IPS-18c (cell line): ENCODE results near the gene KISS1.

Experiments used
- H3K4me3 ChIP-seq: 2 replicates; pipeline ENCODE4 v1.7.0; 2013; ENCODE audit warnings: low read depth, mild to moderate bottlenecking, low read length, moderate library complexity; ENCODE audit not compliant: insufficient read depth
- H3K9me3 ChIP-seq: one replicate; pipeline ENCODE4 v1.6.1; 2013; ENCODE audit warnings: mild to moderate bottlenecking, low read length, moderate library complexity; ENCODE audit not compliant: control insufficient read depth, insufficient read depth

The KISS1 gene

DNA sequence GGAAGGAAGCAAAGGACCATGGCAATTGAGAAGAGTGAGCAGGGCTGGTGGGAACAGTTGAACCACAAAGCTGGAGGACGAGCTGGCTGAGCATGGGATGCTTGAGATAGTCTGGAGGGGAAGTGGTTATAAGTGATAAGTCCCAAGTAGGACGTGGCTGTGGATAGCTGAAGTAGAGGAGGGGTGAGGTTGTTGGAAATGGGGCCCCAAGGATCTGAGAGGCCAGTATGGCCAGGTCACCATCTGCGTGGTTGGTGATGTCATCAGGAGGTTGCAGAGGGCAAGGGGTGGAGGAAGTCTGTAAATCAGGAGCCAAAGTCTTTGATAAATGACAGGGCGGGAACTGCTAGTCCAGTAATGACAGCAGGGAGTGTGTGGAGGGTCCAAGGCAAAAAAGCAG, 19.2 kb downstream of the KISS1 start:
- no peaks in the 10 kb centered on the region for H3K9me3 ChIP-seq
- H3K4me3 ChIP-seq, result no peak overlapping the region

DNA sequence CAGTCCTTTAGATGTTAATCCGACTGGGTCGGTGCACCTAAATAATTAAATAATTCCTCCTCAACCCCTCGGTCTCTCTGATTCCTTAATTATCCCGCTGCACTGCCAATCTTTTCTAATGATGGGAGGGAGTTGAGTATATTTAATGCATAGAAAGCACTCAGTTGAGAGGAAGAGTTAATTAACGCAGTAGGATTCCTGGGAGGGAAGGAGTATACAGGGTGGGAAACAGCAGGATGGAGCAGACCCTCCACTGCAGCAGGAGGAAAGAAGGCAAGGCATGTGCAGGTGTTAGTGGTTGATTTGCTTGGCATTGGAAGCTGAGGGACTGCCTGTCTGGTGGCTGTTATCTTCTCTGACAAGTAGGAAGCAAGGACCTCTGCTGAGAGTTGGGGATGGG, 20.2 kb downstream of the KISS1 start:
- H3K4me3 ChIP-seq, result no peak overlapping the region
- no peaks in the 10 kb centered on the region for H3K9me3 ChIP-seq

DNA sequence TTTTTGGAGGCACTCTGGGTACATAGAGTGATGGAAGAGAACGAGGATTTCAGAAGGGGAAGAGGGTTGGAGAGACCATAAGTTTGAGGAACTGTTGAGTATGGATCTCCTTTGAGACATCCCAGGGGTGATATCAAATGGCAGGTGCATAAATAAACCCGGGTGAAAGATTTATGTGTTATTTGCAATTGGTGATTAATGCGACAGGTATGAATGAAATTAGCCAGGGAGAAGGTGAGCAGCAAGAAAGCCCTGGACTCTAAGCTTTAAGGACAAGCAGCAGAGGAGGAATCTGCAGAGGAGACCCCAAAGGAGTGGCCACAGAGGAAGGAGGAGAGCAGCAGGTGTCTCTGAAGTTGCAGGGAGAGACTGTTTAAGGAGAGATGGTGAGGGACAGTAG, 21.3 kb downstream of the KISS1 start:
- Histone ChIP-seq H3K9me3 (no peaks in the 10 kb centered on the region), H3K4me3 (no peak overlapping the region)

DNA sequence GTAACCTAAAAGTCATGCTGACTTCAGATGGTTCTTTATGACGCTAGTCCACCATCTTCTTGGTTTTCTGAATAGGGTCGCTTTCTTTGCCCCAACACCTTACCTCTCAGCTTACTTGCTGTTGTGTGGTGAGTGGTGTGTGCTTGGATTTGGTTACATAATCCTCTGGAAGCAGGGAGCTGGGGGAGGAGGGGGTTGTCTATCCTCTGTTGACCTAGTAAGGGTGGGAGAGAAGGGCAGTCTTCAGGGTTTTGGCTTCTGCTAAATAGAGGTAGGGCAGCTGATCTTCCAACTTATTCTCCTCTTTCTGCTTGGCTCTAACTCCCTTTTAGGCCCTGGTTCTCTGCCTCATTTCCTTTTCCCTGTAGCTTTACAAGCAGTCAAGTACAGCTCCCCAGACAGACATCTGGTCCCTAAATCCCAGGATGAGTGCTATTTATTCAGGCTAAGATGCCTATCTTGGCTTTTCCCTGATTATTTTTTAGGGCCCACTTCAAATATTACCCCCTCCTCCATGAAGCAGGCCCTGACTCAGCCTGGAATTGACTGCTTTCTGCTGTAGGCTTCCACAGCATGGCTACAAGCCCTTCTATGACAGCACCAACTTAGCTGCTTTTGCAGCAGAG, 23.8 kb downstream of the KISS1 start:
- no peak overlapping the region for H3K4me3 ChIP-seq
- no peaks in the 10 kb centered on the region for H3K9me3 ChIP-seq

DNA sequence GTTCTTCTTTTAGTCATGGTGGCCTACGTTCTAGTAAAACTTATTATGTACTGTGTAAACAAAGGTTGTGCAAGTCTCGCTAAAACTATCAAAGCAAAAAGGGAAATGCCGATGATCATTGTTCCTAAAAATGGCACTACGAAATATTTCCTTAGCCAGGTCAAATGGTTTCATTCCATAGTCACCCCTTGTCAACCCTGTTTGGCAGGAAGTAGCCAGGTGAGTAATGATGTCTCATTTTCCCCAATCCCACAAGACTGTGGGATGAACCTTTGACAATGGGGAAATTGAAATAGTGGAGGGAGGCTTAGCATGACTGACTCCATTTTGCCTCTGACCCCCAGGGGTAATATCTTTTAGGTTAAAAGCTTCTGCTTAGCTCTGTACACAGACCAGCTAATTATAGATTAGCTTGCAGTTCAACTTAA, 24.5 kb downstream of the KISS1 start:
- no peak overlapping the region for H3K4me3 ChIP-seq
- no peaks in the 10 kb centered on the region for H3K9me3 ChIP-seq

DNA sequence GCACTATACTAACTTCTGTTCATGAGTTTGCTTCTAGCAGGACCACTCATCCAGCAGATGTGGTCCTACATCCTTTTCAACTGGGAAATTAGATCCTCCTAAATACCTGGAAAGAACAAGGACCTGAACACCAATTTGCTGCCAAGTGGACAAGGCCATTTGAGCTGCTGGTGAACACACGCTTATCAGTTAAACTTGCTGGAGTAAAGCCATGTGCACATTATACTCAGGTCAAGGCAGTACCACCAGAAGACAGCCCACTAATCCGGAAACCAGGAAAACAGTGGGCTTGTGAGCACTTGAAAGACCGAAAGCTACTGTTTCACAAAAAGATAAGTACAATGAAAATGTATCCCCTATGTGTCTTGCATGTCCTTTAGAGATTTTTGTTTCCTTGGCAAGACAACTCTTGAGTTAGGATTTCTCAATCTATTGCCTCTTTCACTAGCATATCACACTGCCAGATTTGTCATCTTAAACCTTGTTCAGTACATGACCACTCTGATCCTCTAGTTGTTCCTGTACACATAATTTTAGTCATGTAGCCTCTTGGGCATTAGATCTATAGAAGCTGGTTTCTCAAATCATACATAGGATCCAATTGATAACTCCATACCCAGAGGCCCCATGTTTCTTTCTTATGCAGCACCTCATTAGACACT, 25.7 kb downstream of the KISS1 start:
- Histone ChIP-seq H3K4me3 (no peak overlapping the region), H3K9me3 (no peaks in the 10 kb centered on the region)

DNA sequence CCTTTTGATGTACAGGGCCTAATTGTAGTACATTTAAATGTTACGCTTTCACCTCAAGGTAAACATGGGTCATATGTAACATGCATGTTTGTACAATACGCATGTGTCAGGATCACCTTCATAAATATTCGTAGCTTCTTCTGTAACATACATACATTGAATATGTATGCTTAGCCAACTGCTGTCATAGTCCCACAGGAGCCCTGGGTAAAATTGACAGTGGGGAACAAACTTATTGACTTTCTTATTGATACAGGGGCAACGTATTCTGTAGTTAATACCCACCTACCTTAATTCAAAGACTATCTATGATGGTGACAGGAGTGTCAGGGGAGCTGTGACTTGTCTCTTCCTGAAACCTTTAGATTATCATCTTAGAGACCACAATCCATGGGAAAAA, 26.4 kb downstream of the KISS1 start:
- Histone ChIP-seq H3K4me3 (no peak overlapping the region), H3K9me3 (no peaks in the 10 kb centered on the region)

DNA sequence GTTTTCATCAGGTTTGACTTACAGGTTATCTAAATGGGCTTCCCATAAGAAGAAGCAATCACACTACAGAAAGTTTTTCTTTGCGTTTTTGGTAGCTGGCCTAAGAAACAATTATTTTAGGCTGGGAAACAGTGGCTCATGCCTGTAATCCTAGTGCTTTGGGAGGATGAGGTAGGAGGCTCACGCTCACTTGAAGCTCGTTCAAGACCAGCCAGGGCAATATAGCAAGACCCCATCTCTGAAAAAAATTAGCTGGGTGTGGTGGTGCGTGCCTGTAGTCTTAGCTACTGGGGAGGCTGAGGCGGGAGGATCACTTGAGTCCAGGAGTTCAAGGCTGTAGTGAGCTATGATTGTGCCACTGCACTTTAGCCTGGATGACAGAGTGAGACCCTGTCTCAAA, 28.6 kb downstream of the KISS1 start:
- H3K4me3 ChIP-seq, result no peak overlapping the region
- no peaks in the 10 kb centered on the region for H3K9me3 ChIP-seq

DNA sequence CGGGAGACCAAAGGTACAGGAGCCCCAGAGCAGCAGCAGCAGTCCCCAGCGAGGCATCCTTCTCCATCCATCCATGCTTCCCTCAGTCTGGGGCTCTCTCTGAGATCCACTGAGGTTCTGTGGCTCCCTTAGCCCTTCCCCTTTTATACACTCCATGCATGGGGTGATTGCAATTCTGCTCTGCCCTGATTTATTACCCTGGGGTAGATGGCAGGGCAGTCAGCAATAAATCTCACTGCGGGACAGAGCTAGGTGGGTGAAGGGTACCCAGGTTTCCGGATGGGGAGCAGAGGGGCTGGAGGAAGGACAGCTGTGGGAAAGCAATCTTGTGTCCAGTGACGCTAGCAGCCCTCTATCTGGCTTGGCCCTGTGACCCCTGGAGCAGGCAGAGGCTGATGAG, 30.1 kb downstream of the KISS1 start, which contains the start of gene REN:
Gene REN (minus strand): TSS at position 119 of the 400 bp plus-strand sequence. CDS start 44 bp downstream, at position 75.
- no peak within 1 kb of the TSS for H3K4me3 ChIP-seq
- H3K9me3 ChIP-seq, result no peaks in the 10 kb centered on the region

DNA sequence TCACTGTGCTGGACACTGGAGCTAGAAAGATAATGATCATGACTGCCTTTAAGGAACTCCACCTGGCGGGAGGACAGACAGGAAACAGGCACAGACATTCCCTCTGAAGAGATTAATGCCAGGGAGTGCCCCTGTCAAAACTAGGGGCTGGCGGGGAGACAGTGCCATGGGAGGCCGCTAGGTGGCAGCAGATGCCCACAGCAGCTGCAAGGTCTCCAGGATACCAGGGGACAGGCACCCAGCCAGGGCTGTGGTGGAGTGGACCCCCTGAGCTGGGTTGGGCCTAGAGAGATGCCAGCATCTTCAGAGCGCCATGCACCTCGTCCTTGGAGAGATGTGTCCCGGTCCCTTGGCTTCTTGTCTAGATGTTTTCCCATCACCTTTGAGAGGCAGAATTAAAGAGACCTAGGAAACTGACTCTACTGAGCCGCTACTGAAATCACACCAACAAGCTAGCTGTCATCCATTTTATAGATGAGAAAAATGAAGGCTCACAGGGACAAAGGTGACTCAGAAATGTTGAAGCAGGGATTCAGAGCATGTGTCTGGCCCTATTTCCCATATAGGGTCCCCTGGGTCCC, 33.7 kb downstream of the KISS1 start:
- H3K9me3 ChIP-seq, result no peaks in the 10 kb centered on the region
- H3K4me3 ChIP-seq, result no peak overlapping the region

DNA sequence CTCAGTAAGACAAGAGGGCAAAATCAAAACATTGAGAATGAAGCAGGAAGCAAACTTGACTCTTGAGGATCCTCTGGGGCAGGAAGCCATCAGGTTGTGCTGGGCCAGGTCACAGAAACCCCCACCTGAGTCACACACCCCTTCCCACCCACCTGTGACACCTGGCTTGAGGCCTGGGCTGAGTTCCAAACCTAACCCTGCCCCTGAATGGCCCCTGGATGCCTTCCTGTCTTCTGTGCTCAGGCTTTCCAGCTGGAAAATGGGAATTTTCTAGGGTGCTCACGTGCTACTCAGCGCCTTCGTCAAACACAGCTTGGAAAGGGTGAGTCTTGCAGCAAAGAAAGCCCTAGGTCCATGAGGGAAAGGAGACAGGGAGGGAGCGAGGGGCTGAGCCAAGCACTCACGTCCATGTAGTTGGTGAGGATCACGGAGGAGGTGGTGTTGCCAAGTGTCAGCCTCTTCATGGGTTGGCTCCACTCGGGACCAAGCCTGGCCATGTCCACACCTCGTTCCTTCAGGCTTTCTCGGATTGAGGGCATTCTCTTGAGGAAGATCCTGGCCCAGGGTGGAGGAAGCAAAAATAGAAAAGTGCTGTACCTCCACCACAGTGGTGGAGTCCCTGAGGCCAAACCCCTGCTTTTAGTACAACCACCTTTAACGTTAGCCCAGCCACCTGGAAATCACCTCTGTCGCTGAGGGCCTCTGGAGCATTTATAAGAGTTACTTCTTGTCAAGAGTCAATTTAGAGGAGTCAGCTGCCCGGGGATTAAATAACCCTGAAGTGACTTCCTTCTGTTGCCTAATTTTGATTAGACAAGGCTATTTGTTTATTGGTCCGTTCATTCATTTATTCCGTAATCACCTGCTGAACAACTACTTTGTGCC, 34.4 kb downstream of the KISS1 start:
- no peak overlapping the region for H3K4me3 ChIP-seq
- no peaks in the 10 kb centered on the region for H3K9me3 ChIP-seq

DNA sequence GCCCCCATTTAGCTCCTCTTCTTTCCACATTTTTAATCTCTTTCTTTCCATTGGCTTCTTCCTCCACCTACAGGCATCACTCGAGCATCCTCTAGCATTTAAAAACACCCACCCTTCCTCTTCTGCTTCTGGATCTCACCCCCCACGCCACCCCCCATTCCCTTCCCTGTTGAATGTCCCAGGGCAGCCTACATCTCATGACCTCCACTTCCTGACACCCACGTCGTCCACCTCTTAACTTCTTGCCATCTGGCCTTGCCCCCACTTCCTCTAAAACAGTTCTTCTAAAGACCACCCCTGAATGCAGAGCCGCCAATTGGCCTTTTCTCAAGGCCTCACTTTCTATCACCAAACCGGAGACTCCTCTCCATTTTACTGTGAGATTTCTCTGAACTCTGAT, 38.3 kb downstream of the KISS1 start:
- Histone ChIP-seq H3K4me3 (no peak overlapping the region), H3K9me3 (no peaks in the 10 kb centered on the region)

DNA sequence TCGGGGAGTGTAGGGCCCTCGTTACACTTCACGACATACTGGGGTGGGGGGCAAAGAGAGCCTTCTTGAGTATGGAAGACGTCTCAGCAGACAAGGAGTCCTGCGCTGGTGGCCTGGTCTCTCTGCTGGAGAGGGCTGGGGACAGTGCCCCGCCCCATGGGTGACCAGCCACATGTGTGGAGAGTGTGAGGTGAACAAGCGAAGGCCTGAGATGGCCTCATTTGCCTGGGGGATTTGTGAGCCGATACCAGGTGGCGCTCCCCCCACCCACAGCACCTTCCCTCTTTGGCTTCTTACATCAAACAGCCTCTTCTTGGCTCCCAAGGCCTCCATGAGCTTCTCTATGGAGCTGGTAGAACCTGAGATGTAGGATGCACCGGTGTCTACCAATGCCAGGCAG, 40.4 kb downstream of the KISS1 start:
- H3K9me3 ChIP-seq, result no peaks in the 10 kb centered on the region
- no peak overlapping the region for H3K4me3 ChIP-seq

DNA sequence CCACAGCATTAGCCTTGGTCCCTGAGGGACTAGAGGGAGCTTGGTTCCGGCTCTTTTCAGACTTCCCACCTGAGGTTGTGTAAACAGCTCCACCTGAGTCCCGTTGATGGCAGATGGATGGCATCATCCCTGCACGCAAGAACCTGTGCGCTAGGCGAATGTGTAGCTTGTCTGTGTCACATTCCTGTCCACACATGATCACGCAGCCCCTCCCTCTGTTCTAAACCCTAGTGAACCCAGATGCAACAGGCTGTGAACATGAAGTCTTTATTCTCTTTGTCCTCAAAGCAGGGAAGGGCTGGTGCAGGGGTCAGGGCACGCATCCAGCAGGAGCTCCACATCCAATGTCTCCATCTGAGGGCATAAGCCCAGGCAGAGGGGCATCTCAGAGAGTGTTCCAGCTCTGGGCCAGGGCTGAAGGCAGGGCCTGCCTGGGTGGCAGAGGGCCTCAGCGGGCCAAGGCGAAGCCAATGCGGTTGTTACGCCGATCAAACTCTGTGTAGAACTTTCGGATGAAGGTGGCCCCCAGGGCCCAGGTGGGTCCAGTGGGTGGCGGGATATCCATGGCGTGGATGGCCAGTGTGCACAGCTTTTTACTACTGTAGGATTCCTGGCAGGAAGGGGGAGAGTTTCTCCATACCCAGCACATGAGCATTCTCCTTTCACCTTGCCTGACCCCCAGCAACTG, 41.6 kb downstream of the KISS1 start:
- no peaks in the 10 kb centered on the region for H3K9me3 ChIP-seq
- H3K4me3 ChIP-seq, result no peak overlapping the region

DNA sequence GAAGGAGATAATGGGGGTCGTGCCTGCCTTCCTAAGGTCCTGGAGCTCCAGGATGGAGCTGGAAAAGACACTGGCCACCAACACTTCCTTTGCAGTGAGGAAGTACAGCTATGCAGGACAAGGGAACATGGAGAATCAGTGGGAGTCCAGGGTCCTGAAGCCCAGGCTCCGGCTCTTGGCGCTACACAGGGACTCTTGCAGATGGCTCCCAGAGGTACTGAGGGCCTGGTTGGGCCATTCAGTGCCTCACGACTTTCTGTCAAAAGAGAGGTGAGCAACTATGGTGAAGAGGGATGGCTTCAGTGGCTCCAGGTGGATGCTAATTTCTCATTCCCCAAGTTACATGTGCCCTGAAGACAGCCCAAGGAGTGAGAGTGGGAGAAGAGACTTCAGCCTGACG, 42.6 kb downstream of the KISS1 start:
- H3K4me3 ChIP-seq, result no peak overlapping the region
- H3K9me3 ChIP-seq, result no peaks in the 10 kb centered on the region

DNA sequence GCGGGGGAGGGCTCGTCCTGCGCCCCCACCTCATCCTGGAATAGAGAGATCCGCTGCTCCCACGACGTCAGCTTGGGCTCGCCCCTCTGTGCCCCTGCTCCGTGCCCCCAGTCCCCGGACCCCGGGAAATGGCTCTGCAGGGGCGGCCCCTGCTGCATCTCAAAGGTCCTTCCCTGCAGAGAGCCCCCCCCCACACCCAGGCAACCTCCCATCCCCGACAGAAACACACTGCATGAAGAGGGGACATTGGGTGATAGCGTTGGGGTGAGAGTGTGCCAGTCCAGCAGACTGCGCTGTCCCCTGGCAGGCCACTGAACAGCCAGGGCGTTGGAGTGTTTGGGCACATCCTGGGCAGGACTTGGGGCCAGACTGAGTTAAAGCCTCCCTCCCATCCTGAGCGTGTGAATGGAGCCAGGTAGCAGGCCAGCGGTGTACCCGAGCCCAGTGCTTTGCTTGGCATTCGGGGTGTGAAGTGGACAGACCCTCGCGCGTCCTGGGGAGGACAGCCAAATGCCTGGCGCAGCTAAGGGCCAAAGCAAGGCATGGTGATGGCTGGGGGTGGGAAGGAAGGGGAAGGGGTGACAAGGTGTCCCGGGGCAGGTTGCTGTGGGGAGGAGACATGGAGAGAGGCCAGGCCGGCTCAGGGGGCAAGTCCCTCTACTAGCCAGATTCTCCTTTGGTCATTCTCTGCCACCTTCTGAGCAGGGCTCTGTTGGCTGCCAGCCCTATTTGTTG, 43.8 kb downstream of the KISS1 start:
- H3K4me3 ChIP-seq, result peak overlapping the region; percentile 65
- no peaks in the 10 kb centered on the region for H3K9me3 ChIP-seq
